Measurements from ENCODE around the gene C2CD2. TPM values are rescaled to one million over a fixed set of nuclear protein-coding genes. Genes with fewer than 3 reads are reported as not detected.

C2CD2 gene
- total RNA-seq, 1 experiment from 2014 or later = 9.2 TPM

- H3K36me3 ChIP-seq (ENCODE audit: insufficient read depth, low read length, poor library complexity, severe bottlenecking) = no peaks in the 10 kb centered on the region
- no peaks in the 10 kb centered on the region for H3K9me3 ChIP-seq (ENCODE audit: low read depth, low read length, poor library complexity, severe bottlenecking)
- no TSS peak for BruUV-seq (replicated peaks)
- POLR2A ChIA-PET (ENCODE audit: low non-redundant PET) = no interaction called here
- no peak for DNase-seq (ENCODE audit: low spot score)
- no peak overlapping the region for H3K4me3 ChIP-seq (ENCODE audit: low read depth, low read length, poor library complexity, severe bottlenecking)
- CTCF ChIA-PET = no interaction called here
- H3K4me1 ChIP-seq (ENCODE audit: insufficient read depth, low read length, poor library complexity, severe bottlenecking) = no peaks in the 10 kb centered on the region
- intact Hi-C loops (cut with micrococcal nuclease; ENCODE audit: unreplicated experiment) = no loop called here
- H3K27ac ChIP-seq (ENCODE audit: low read depth, low read length, poor library complexity, severe bottlenecking) = no peak overlapping the region
- TF ChIP-seq, protein P1, sequence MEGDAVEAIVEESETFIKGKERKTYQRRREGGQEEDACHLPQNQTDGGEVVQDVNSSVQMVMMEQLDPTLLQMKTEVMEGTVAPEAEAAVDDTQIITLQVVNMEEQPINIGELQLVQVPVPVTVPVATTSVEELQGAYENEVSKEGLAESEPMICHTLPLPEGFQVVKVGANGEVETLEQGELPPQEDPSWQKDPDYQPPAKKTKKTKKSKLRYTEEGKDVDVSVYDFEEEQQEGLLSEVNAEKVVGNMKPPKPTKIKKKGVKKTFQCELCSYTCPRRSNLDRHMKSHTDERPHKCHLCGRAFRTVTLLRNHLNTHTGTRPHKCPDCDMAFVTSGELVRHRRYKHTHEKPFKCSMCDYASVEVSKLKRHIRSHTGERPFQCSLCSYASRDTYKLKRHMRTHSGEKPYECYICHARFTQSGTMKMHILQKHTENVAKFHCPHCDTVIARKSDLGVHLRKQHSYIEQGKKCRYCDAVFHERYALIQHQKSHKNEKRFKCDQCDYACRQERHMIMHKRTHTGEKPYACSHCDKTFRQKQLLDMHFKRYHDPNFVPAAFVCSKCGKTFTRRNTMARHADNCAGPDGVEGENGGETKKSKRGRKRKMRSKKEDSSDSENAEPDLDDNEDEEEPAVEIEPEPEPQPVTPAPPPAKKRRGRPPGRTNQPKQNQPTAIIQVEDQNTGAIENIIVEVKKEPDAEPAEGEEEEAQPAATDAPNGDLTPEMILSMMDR (conservative IDR thresholded peaks at IDR 0.05; ENCODE audit: low read depth, low read length) = no peak
- no peak for TF ChIP-seq EZH2 (IDR thresholded peaks at IDR 0.05; ENCODE audit: borderline replicate concordance, low read depth, low read length, poor library complexity, severe bottlenecking)
- H3K27me3 ChIP-seq (replicated peaks; ENCODE audit: insufficient read depth, low read depth, low read length, poor library complexity) = no peaks in the 10 kb centered on the region
Observed at GRCh38 chr21:41916888-41917433, 36.9 kb downstream of the C2CD2 start.

GRCh38 chr21:41914965-41915364 is 38.9 kb downstream of the C2CD2 start:
- intact Hi-C loops (cut with micrococcal nuclease; ENCODE audit: unreplicated experiment) = no loop called here
- no peak overlapping the region for H3K4me3 ChIP-seq (ENCODE audit: low read depth, low read length, poor library complexity, severe bottlenecking)
- no peaks in the 10 kb centered on the region for H3K27me3 ChIP-seq (replicated peaks; ENCODE audit: insufficient read depth, low read depth, low read length, poor library complexity)
- ChIA-PET CTCF (no interaction called here), POLR2A (ENCODE audit: low non-redundant PET) (interaction anchor here (0.6 kb wide), 1 partner anchor 1835 kb away, joined by 3 read pairs; no protein-coding TSS in a partner anchor)
- TF ChIP-seq EZH2 (IDR thresholded peaks at IDR 0.05; ENCODE audit: borderline replicate concordance, low read depth, low read length, poor library complexity, severe bottlenecking) = no peak
- TF ChIP-seq, protein P1 (conservative IDR thresholded peaks at IDR 0.05; ENCODE audit: low read depth, low read length) = no peak
- DNase-seq (ENCODE audit: low spot score) = no peak
- no peaks in the 10 kb centered on the region for H3K4me1 ChIP-seq (ENCODE audit: insufficient read depth, low read length, poor library complexity, severe bottlenecking)
- H3K9me3 ChIP-seq (ENCODE audit: low read depth, low read length, poor library complexity, severe bottlenecking) = no peaks in the 10 kb centered on the region
- no peak overlapping the region for H3K27ac ChIP-seq (ENCODE audit: low read depth, low read length, poor library complexity, severe bottlenecking)
- no peaks in the 10 kb centered on the region for H3K36me3 ChIP-seq (ENCODE audit: insufficient read depth, low read length, poor library complexity, severe bottlenecking)
- no TSS peak for BruUV-seq (replicated peaks)

DNA sequence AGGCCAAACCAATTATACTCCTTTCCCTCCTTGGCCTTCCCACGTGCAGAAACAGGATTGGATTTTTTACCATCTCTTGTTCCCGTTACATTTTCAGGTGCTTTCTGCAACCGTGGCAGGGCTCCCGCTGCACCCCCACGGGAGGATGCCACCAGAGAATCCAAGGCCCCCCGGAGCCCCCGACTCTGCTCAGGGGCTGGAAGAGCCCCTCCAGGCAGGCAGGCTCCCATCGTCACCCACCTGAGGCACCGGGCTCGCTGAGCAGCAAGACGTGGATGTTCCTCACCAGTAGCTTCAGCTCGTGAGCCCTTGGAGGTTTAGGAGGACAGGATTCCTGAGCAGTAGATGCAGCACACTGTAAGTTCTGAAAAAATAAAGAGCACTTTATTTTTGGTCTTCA is 39.5 kb downstream of the C2CD2 start:
- Histone ChIP-seq H3K27ac (ENCODE audit: low read depth, low read length, poor library complexity, severe bottlenecking) (no peak overlapping the region), H3K9me3 (ENCODE audit: low read depth, low read length, poor library complexity, severe bottlenecking) (no peaks in the 10 kb centered on the region), H3K4me3 (ENCODE audit: low read depth, low read length, poor library complexity, severe bottlenecking) (no peak overlapping the region), H3K4me1 (ENCODE audit: insufficient read depth, low read length, poor library complexity, severe bottlenecking) (no peaks in the 10 kb centered on the region), H3K27me3 (replicated peaks; ENCODE audit: insufficient read depth, low read depth, low read length, poor library complexity) (no peaks in the 10 kb centered on the region), H3K36me3 (ENCODE audit: insufficient read depth, low read length, poor library complexity, severe bottlenecking) (no peaks in the 10 kb centered on the region)
- intact Hi-C loops (cut with micrococcal nuclease; ENCODE audit: unreplicated experiment) = no loop called here
- no peak for TF ChIP-seq EZH2 (IDR thresholded peaks at IDR 0.05; ENCODE audit: borderline replicate concordance, low read depth, low read length, poor library complexity, severe bottlenecking)
- ChIA-PET CTCF (no interaction called here), POLR2A (ENCODE audit: low non-redundant PET) (interaction anchor here (0.6 kb wide), 1 partner anchor 1835 kb away, joined by 3 read pairs; no protein-coding TSS in a partner anchor)
- BruUV-seq (replicated peaks) = no TSS peak
- DNase-seq (ENCODE audit: low spot score) = no peak

- ChIA-PET CTCF (no interaction called here), POLR2A (ENCODE audit: low non-redundant PET) (no interaction called here)
- BruUV-seq (replicated peaks) = no TSS peak
Observed at GRCh38 chr21:41913230-41913629, 40.6 kb downstream of the C2CD2 start.

More at GRCh38 chr21:41913230-41913629, 40.6 kb downstream of the C2CD2 start:
- no peak overlapping the region for H3K4me3 ChIP-seq (ENCODE audit: low read depth, low read length, poor library complexity, severe bottlenecking)
- no peaks in the 10 kb centered on the region for H3K36me3 ChIP-seq (ENCODE audit: insufficient read depth, low read length, poor library complexity, severe bottlenecking)
- H3K27me3 ChIP-seq (replicated peaks; ENCODE audit: insufficient read depth, low read depth, low read length, poor library complexity) = no peaks in the 10 kb centered on the region
- H3K4me1 ChIP-seq (ENCODE audit: insufficient read depth, low read length, poor library complexity, severe bottlenecking) = no peaks in the 10 kb centered on the region
- intact Hi-C loops (cut with micrococcal nuclease; ENCODE audit: unreplicated experiment) = no loop called here
- DNase-seq (ENCODE audit: low spot score) = no peak
- H3K27ac ChIP-seq (ENCODE audit: low read depth, low read length, poor library complexity, severe bottlenecking) = no peak overlapping the region
- H3K9me3 ChIP-seq (ENCODE audit: low read depth, low read length, poor library complexity, severe bottlenecking) = no peaks in the 10 kb centered on the region
- TF ChIP-seq EZH2 (IDR thresholded peaks at IDR 0.05; ENCODE audit: borderline replicate concordance, low read depth, low read length, poor library complexity, severe bottlenecking) = no peak
- TF ChIP-seq, protein P1 (conservative IDR thresholded peaks at IDR 0.05; ENCODE audit: low read depth, low read length) = no peak
